ENCODE data around the gene EIF4H. TPM values are rescaled to one million over a fixed set of nuclear protein-coding genes. Genes with fewer than 3 reads are reported as not detected.

EIF4H gene
- polyA plus RNA-seq, 1 donor (not counting 4 experiments of a cell fraction or from before 2014, with no cell fraction given): 340 TPM

DNA sequence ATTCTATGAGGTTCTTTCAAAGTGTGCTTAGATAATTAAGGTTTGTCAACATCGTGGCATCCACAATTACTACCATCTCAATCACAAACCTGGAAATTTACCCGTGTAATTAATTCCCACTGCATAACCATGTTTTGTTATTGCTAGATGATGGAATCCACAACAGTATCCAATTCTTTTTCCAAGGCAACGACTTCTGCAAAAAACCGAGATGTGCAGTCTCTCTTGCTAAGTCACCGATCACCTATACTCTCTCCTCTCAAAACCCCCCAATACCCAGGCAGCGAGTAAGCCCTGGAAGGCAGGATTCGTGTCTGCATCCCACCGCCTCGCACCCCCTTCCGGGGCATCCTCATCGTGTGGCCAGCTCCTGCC is 678 bp upstream of the EIF4H start:
- Histone ChIP-seq H3K27ac (ENCODE audit: control insufficient read depth, insufficient read depth, low read length) (peak overlapping the region; percentile 88), H3K4me2 (ENCODE audit: control insufficient read depth, extremely low read depth, insufficient read depth, low read depth, low read length) (peak overlapping the region; percentile 98), H3K4me3 (ENCODE audit: control insufficient read depth in 2 of 3, extremely low read depth in 1 of 3, insufficient read depth in 2 of 3, low read depth in 1 of 3, low read length in 3 of 3) (peak overlapping the region; percentile 67 to 96 (median 93)), H3K9ac (ENCODE audit: control insufficient read depth, extremely low read depth, insufficient read depth, low read length) (peak overlapping the region; percentile 94), H3K27me3 (ENCODE audit: control insufficient read depth, extremely low read depth, insufficient read depth, low read length) (no peaks in the 10 kb centered on the region), H4K20me1 (ENCODE audit: control insufficient read depth, extremely low read depth, insufficient read depth, low read length) (peaks cover 12% of the 10 kb centered on the region), H3K36me3 (ENCODE audit: control insufficient read depth in 2 of 2, extremely low read depth in 1 of 2, insufficient read depth in 2 of 2, low read length in 2 of 2) (peaks cover 0 to 12% of the 10 kb centered on the region in 2 experiments), H3K9me3 (ENCODE audit: control insufficient read depth, low read depth, low read length) (no peaks in the 10 kb centered on the region), H3K79me2 (ENCODE audit: control insufficient read depth, insufficient read depth, low read length) (peaks cover 42% of the 10 kb centered on the region), H2AFZ (ENCODE audit: control insufficient read depth, low read length) (peak overlapping the region; percentile 61), H3K9me1 (ENCODE audit: control insufficient read depth, extremely low read depth, insufficient read depth, low read length) (peaks cover 4% of the 10 kb centered on the region), H3K4me1 (ENCODE audit: control insufficient read depth, extremely low read depth, insufficient read depth, low read length) (peaks cover 37% of the 10 kb centered on the region)
- dilution Hi-C loops (cut with MboI; ENCODE audit: extremely low pct_ligation_motif_present, low sequenced_read_pairs): no loop called here
- TF ChIP-seq, protein P1, sequence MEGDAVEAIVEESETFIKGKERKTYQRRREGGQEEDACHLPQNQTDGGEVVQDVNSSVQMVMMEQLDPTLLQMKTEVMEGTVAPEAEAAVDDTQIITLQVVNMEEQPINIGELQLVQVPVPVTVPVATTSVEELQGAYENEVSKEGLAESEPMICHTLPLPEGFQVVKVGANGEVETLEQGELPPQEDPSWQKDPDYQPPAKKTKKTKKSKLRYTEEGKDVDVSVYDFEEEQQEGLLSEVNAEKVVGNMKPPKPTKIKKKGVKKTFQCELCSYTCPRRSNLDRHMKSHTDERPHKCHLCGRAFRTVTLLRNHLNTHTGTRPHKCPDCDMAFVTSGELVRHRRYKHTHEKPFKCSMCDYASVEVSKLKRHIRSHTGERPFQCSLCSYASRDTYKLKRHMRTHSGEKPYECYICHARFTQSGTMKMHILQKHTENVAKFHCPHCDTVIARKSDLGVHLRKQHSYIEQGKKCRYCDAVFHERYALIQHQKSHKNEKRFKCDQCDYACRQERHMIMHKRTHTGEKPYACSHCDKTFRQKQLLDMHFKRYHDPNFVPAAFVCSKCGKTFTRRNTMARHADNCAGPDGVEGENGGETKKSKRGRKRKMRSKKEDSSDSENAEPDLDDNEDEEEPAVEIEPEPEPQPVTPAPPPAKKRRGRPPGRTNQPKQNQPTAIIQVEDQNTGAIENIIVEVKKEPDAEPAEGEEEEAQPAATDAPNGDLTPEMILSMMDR (optimal IDR thresholded peaks at IDR 0.05 in 1 of 3, IDR thresholded peaks at IDR 0.05 in 1 of 3, conservative IDR thresholded peaks at IDR 0.05 in 1 of 3; ENCODE audit: extremely low read depth in 1 of 3, insufficient read depth in 2 of 3, low read length in 3 of 3): no peak
- no peak for TF ChIP-seq EZH2 (IDR thresholded peaks at IDR 0.05; ENCODE audit: low read length)
- FAIRE-seq: no peak
- DNase-seq (ENCODE audit: low read depth, low spot score): no peak

DNA sequence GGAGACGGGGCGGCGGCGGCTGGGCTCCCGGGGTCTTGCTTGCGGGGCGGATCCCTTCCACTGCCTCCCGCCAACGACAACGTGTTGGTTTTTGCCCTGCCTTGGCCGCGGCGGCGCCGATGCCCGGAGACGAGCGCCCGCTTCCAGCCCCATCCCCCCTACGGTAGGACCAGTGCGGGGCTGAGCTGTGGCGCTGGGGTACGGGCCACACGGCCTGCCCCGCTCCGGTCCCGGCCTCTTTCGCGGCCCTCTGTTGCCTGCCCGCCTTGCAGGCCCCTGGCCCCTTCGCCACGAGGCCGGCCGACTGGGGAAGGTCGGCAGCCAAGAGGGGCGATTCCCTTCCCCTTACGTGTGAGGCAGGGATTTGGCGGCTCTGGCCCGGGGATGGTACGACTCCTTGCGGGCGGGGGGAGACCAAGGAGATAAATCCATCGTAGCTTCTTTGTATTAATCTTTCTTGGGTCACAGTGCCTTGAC is 488 bp downstream of the EIF4H start:
- peaks cover 44% of the 10 kb centered on the region for H3K4me1 ChIP-seq (ENCODE audit: control insufficient read depth, extremely low read depth, insufficient read depth, low read length)
- peak overlapping the region; percentile 71 for H3K4me2 ChIP-seq (ENCODE audit: control insufficient read depth, extremely low read depth, insufficient read depth, low read depth, low read length)
- H3K27me3 ChIP-seq (ENCODE audit: control insufficient read depth, extremely low read depth, insufficient read depth, low read length): no peaks in the 10 kb centered on the region
- peaks cover 4% of the 10 kb centered on the region for H3K9me1 ChIP-seq (ENCODE audit: control insufficient read depth, extremely low read depth, insufficient read depth, low read length)
- H3K9me3 ChIP-seq (ENCODE audit: control insufficient read depth, low read depth, low read length): no peaks in the 10 kb centered on the region
- peak overlapping the region; percentile 67 to 96 (median 93) for H3K4me3 ChIP-seq (ENCODE audit: control insufficient read depth in 2 of 3, extremely low read depth in 1 of 3, insufficient read depth in 2 of 3, low read depth in 1 of 3, low read length in 3 of 3)
- H3K79me2 ChIP-seq (ENCODE audit: control insufficient read depth, insufficient read depth, low read length): peaks cover 54% of the 10 kb centered on the region
- dilution Hi-C loops (cut with MboI; ENCODE audit: extremely low pct_ligation_motif_present, low sequenced_read_pairs): no loop called here
- H4K20me1 ChIP-seq (ENCODE audit: control insufficient read depth, extremely low read depth, insufficient read depth, low read length): peaks cover 19% of the 10 kb centered on the region
- peaks cover 2 to 17% of the 10 kb centered on the region in 2 experiments for H3K36me3 ChIP-seq (ENCODE audit: control insufficient read depth in 2 of 2, extremely low read depth in 1 of 2, insufficient read depth in 2 of 2, low read length in 2 of 2)
- DNase-seq (ENCODE audit: low read depth, low spot score) (no peak), FAIRE-seq (no peak)
- TF ChIP-seq, protein P1 (optimal IDR thresholded peaks at IDR 0.05 in 1 of 3, IDR thresholded peaks at IDR 0.05 in 1 of 3, conservative IDR thresholded peaks at IDR 0.05 in 1 of 3; ENCODE audit: extremely low read depth in 1 of 3, insufficient read depth in 2 of 3, low read length in 3 of 3): no peak
- TF ChIP-seq EZH2 (IDR thresholded peaks at IDR 0.05; ENCODE audit: low read length): no peak
- peak overlapping the region; percentile 88 for H3K27ac ChIP-seq (ENCODE audit: control insufficient read depth, insufficient read depth, low read length)
- H2AFZ ChIP-seq (ENCODE audit: control insufficient read depth, low read length): no peak overlapping the region
- H3K9ac ChIP-seq (ENCODE audit: control insufficient read depth, extremely low read depth, insufficient read depth, low read length): peak overlapping the region; percentile 94

Data from keratinocyte (primary cell).